GM19397 (cell line): ENCODE data around the gene TMIE.
"Not testable (repeated sequence)": the region's sequence is repeated elsewhere in the genome, so short reads cannot be mapped to it uniquely, and the experiment has no call there.

Source experiments
- ATAC-seq: cut with Tn5 transposase; IDR thresholded peaks from one replicate; pipeline ENCODE4 v1.9.1; 2021; ENCODE audit warnings: mild to moderate bottlenecking, moderate library complexity; ENCODE audit not compliant: unreplicated experiment

Gene TMIE

GRCh38 chr3:46682974-46683373 lies 18.2 kb upstream of the TMIE start:
- no peak for ATAC-seq

GRCh38 chr3:46684891-46685290 lies 16.3 kb upstream of the TMIE start:
- no peak for ATAC-seq

GRCh38 chr3:46685446-46685845 lies 15.7 kb upstream of the TMIE start:
- ATAC-seq = no peak

GRCh38 chr3:46690798-46691197 lies 10.4 kb upstream of the TMIE start:
- no peak for ATAC-seq

- no peak for ATAC-seq
Observed at GRCh38 chr3:46692566-46692990, 8.6 kb upstream of the TMIE start.

GRCh38 chr3:46693038-46693891 lies 7.9 kb upstream of the TMIE start, which contains the start of gene ALS2CL:
TSS of gene ALS2CL (minus strand) at chr3:46693679. CDS start at chr3:46689440, 4,239 bp downstream.
- ATAC-seq = no peak

- no peak for ATAC-seq
Observed at GRCh38 chr3:46693892-46694226, 7.3 kb upstream of the TMIE start.

GRCh38 chr3:46694520-46694919 lies 6.7 kb upstream of the TMIE start:
- ATAC-seq = no peak

GRCh38 chr3:46695177-46695961 lies 5.8 kb upstream of the TMIE start:
- no peak for ATAC-seq

GRCh38 chr3:46695962-46696894 lies 5.0 kb upstream of the TMIE start:
- no peak for ATAC-seq

- no peak for ATAC-seq
Observed at GRCh38 chr3:46699676-46700523, 1.3 kb upstream of the TMIE start.

GRCh38 chr3:46700772-46701171 lies 420 bp upstream of the TMIE start:
- no peak for ATAC-seq

GRCh38 chr3:46702246-46703012 lies 1.2 kb downstream of the TMIE start:
- ATAC-seq = no peak

- ATAC-seq = no peak
Observed at GRCh38 chr3:46703013-46703520, 1.9 kb downstream of the TMIE start.

GRCh38 chr3:46704346-46704745 lies 3.2 kb downstream of the TMIE start:
- not testable (repeated sequence) for ATAC-seq

- no peak for ATAC-seq
Observed at GRCh38 chr3:46705022-46705530, 3.9 kb downstream of the TMIE start.

GRCh38 chr3:46705751-46706552 lies 4.8 kb downstream of the TMIE start:
- ATAC-seq = no peak
